HepG2 (cell line): ENCODE measurements around the gene PPP1R7.
A peak's percentile ranks its signal among the peaks of the same experiment; 100 is the strongest.

ENCODE experiments used
- CTCF ChIP-seq: sonication (generic); formaldehyde crosslinking; IDR thresholded peaks from 2 replicates; pipeline ENCODE4 v1.5.0; 2020; ENCODE audit warnings: mild to moderate bottlenecking, missing genetic modification reagents, moderate library complexity
- EP300 ChIP-seq, 3 experiments: sonication (generic) in 1 of 3; formaldehyde crosslinking in 1 of 3; IDR thresholded peaks; 2 replicates each; pipeline versions ENCODE4 v1.5.1 to v1.6.1; 2011 to 2020; ENCODE audit warnings: low read depth in 2 of 3, low read length in 2 of 3, borderline replicate concordance in 1 of 3, improper control_type of control experiment in 1 of 3, mild to moderate bottlenecking in 1 of 3, missing genetic modification reagents in 1 of 3, moderate library complexity in 1 of 3
- FOXM1 ChIP-seq: sonication (generic); formaldehyde crosslinking; IDR thresholded peaks from 2 replicates; pipeline ENCODE4 v1.5.0; 2020; ENCODE audit warnings: missing genetic modification reagents
- NFIC ChIP-seq: IDR thresholded peaks from 2 replicates; pipeline ENCODE4 v1.6.1; 2012; ENCODE audit warnings: mild to moderate bottlenecking, low read length, inconsistent platforms
- NR2F6 ChIP-seq, 2 experiments: IDR thresholded peaks; 2 replicates each; pipeline ENCODE4 v1.6.1; 2016; ENCODE audit warnings: antibody characterized with exemption in 1 of 2, mild to moderate bottlenecking in 1 of 2
- POLR2AphosphoS5 ChIP-seq: IDR thresholded peaks from 2 replicates; pipeline ENCODE4 v1.6.1; 2012; ENCODE audit warnings: low read depth, low read length
- SAFB2 ChIP-seq: sonication (generic); formaldehyde crosslinking; IDR thresholded peaks from 2 replicates; pipeline ENCODE4 v1.5.1; 2020; ENCODE audit warnings: missing genetic modification reagents, low read depth, mild to moderate bottlenecking, borderline replicate concordance
- ZNF510 ChIP-seq: sonication (generic); formaldehyde crosslinking; IDR thresholded peaks from 2 replicates; pipeline ENCODE4 v1.4.0; 2020; ENCODE audit warnings: low read depth, mild to moderate bottlenecking, missing genetic modification reagents
- ZNF530 ChIP-seq: sonication (generic); formaldehyde crosslinking; IDR thresholded peaks from 2 replicates; pipeline ENCODE4 v1.5.0; 2020; ENCODE audit warnings: low read depth, mild to moderate bottlenecking, missing genetic modification reagents

GRCh38 chr2:241135737-241136136 lies 14.5 kb upstream of the PPP1R7 start:
- TF ChIP-seq NR2F6 (IDR thresholded peaks at IDR 0.05) (no peak), NR2F6 (CRISPR knock-in tag; IDR thresholded peaks at IDR 0.05) (peak; percentile 15; the same call in 1 of the 2 replicates), EP300 (IDR thresholded peaks at IDR 0.05; ENCODE audit: low read depth in 2 of 2, low read length in 2 of 2) (0 out of 4 replicates have a peak, but pooled peaks of 1 of the 2 experiments have one; percentile 36), EP300 (CRISPR knock-in tag; IDR thresholded peaks at IDR 0.05; ENCODE audit: borderline replicate concordance) (no peak), POLR2AphosphoS5 (no peak), SAFB2 (no peak), ZNF530 (no peak), CTCF (CRISPR knock-in tag) (no peak), ZNF510 (no peak), FOXM1 (CRISPR knock-in tag) (no peak), NFIC (no peak)
